ENCODE measurements around the gene ARHGEF26.

- TF ChIP-seq MAX (CRISPR knock-in tag; IDR thresholded peaks at IDR 0.05) (no peak), FOXP4 (CRISPR knock-in tag; IDR thresholded peaks at IDR 0.05) (no peak), ZNF512 (CRISPR knock-in tag; IDR thresholded peaks at IDR 0.05; ENCODE audit: borderline replicate concordance) (no peak), FOXP1 (CRISPR knock-in tag; IDR thresholded peaks at IDR 0.05; ENCODE audit: borderline replicate concordance) (no peak), NFYB (CRISPR knock-in tag; conservative IDR thresholded peaks at IDR 0.05; ENCODE audit: low read depth) (no peak), CTCF (IDR thresholded peaks at IDR 0.05) (no peak), ZNF232 (CRISPR knock-in tag; IDR thresholded peaks at IDR 0.05) (no peak), PRDM15 (CRISPR knock-in tag; IDR thresholded peaks at IDR 0.05) (no peak), HMGXB4 (CRISPR knock-in tag; IDR thresholded peaks at IDR 0.05) (no peak), ATF3 (CRISPR knock-in tag; conservative IDR thresholded peaks at IDR 0.05) (no peak), ELF4 (CRISPR knock-in tag; IDR thresholded peaks at IDR 0.05; ENCODE audit: low read depth) (no peak)
Measured at GRCh38 chr3:154143873-154144272, 22.7 kb downstream of the ARHGEF26 start.

Measured in WTC11 (cell line).